ENCODE measurements around the gene OTOP3.

The OTOP3 gene

DNA sequence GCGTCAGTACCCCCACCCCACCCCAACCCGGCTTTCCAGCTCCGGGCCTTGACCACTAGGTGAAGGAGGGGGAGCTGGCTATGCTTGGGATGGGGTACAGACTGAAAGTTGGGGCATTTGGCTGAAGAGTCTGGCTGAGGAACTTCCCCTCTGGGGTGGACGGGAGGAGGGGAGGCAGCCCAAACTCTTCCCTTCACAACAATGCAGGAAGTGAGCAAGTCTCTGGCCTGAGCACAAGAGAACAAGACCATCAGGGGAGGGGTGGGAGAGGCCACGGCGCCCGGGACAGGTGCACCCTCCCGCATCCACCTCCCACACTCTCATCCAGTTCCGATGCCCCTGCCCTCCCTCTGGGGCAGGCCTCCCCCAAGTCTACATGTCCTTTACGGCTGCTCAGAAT lies 18.3 kb upstream of the OTOP3 start:
- no peak for DNase-seq (ENCODE audit: low read depth)

DNA sequence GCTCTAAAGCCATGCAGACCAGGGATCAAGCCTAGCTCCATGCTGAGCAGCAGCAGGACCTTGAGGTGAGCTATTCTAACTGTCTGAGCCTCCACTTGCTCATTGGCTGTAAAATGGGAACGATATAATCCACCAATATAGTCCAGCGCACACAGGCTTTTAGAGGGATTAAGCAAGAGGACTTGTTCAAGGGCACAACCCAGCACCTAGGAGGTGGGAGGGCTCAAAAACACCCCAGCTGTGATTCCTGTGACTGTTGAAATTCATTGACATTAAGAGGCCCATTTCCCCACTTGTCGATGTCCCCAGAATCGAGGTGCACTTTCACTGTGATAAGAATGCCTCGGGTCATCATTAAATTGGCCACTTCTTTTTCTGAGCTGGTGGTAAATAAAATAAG lies 16.8 kb upstream of the OTOP3 start:
- no peak for DNase-seq (ENCODE audit: low read depth)

DNA sequence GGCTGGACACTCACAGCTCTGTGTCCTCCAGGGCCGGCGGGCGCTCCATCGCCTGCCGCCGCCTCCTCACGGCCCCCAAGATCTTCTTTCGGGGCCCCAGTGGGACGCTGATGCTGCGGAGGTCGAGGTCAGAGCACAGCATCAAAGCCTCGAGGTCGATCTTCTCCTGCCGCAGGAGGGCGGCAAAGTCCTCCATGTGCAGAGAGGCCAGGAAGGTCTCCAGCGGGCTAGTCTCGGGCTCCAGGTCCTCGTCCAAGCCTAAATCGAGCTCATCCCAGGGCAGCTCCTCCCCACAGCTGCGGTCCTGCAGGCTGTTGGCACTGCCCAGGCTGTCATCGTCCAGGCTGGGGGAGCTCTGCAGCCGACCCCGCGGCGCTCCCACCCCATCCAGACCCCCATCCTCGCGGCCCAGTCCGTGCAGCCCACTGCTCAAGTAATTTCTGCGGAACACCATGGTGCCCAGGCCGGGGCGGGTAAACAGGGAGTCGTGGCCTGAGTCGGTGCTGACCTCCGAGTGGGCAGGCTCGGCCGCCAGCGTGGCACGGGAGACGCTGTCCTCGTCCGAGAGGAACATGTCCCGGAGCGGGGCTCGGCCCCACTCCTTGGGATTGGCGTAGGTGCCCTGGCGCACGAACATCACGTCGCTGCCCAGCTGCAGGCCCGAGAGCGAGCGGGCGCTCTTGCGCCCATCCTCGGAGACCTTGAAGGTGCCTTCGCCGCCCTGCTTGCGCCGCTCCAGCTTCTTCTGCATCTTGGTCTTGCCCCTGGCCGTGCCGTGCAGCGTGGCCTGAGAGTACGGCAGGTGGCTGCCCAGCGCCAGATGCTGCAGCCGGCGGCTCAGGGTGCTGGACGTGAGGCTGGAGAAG lies 16.0 kb upstream of the OTOP3 start:
- DNase-seq (ENCODE audit: low read depth) = no peak

GRCh38 chr17:74920306-74920620 lies 15.4 kb upstream of the OTOP3 start:
- no peak for DNase-seq (ENCODE audit: low read depth)

GRCh38 chr17:74920642-74921025 lies 15.1 kb upstream of the OTOP3 start:
- DNase-seq (ENCODE audit: low read depth) = no peak

GRCh38 chr17:74921026-74921681 lies 14.5 kb upstream of the OTOP3 start:
- DNase-seq (ENCODE audit: low read depth) = no peak

DNA sequence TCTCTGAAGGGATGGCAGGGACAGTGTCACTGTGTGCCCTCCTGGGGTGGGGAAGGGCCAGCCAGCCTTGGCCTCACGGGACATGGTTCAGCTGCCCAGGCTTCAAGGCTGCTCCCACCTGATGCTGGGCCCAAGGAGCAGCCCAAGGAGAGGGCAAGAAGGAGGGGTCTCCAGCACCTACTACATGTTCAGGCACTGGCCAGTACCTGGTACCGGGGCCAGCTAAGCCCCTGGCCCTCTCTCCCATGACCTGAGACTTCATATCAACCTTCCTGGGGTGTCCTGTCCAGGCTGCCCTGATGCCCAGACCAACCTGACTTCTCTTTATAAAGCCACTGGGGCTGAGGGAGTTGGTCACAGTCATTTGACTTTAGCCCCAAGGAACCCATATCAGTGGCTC lies 13.9 kb upstream of the OTOP3 start:
- no peak for DNase-seq (ENCODE audit: low read depth)

- no peak for DNase-seq (ENCODE audit: low read depth)
These were observed 13.5 kb upstream of the OTOP3 start for GRCh38 chr17:74922172-74922571.

DNA sequence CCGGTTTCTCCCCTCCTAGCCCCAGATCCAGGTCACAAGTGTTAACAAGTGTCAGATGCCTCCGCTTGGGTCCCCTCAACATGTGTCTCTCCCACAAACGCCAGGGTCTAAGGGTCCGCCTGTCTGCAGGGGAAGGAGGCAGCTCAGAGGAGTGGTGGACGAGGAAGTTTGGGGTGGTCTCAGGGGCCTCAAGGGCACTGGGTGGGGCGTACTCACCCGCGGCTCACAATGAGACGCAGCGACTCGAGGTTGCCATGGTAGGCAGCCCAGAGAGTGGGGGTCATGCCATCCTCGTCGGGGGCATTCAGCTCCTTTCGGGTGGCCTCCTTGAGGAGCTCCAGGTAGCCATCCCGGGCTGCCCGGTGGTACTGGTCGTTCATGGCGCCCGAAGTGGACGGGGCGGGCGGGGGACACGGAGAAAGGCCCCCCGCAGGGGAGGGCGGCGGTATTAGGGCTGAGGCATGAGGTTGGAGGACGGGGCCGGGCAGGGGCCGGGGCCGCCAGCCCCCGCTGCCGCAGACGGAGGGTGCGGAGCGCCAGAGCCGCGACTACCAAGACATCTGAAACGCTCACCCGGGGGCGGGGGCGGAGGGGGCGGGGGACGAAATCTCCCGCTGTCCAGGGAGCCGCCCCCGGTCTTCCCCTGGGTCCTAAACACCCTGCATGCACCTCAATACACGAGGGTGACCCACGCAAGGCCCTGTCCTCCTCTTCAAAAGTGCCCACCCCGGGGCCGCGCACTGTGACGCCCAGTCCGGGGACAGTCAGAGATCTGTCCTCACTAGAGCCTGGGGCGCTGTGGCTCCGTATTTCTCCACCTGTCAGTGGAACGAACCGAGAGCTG lies 12.8 kb upstream of the OTOP3 start, which contains the start of gene USH1G:
Gene USH1G, minus strand, starts transcription at position 562 of the 844 bp plus-strand sequence. Its CDS starts 182 bp downstream, at position 380.
- no peak for DNase-seq (ENCODE audit: low read depth)

DNA sequence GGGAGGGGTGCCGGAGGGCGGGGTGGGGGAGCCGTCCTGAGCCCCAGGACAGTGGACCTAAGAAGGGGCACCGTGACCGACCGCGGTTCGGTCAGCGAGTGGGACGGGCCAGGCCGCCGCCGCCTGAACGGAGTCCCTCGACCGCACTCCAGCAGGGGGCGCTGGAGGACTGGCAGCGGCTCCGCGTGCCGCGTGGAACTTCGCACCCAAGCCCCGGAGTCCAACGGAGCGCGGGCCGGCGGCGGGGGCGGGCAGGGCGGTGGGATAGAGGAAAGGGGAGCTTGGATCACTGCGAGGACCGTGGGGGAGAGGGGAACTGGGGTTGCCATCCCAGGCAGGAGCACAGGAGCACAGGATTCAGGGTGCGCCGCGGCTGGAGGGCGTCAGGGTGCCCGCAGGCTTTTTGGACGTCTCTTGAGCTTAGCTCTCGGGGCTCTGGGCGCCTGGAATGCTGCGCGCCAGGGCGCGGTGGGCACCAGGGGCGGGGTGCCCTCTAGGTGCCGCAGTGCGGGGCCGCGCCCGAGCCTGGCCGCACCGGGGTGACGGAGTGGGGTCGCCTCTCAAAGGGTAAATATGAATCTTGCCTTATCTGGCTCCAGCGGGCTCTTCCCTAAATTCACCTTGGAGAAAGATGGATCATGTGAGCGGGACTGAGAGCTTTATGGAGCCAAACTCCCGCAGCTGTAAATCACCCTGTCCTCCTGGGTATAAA lies 12.0 kb upstream of the OTOP3 start:
- no peak for DNase-seq (ENCODE audit: low read depth)

GRCh38 chr17:74924250-74924948 lies 11.3 kb upstream of the OTOP3 start, which contains the start of gene OTOP2:
Gene OTOP2, plus strand, starts transcription at chr17:74924273. Its CDS starts 360 bp downstream, at chr17:74924633.
- no peak for DNase-seq (ENCODE audit: low read depth)

DNA sequence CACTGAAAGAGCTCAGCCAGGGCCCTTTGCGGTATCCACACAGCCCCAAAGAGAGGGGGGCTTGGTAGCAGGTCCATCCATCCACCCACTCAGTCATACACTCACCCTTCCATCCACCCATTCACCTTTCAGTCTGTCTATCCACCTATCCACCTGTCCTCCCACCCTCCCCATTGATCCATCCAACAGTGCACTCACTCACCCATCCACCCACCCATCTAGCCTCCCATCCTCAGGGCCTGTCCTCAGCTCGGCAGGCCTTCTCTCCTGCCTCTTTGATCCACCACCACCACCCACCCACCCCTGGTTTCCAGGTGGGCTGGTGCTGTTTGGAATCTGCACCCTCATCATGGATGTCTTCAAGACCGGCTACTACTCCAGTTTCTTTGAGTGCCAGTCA lies 10.5 kb upstream of the OTOP3 start:
- DNase-seq (ENCODE audit: low read depth) = no peak

DNA sequence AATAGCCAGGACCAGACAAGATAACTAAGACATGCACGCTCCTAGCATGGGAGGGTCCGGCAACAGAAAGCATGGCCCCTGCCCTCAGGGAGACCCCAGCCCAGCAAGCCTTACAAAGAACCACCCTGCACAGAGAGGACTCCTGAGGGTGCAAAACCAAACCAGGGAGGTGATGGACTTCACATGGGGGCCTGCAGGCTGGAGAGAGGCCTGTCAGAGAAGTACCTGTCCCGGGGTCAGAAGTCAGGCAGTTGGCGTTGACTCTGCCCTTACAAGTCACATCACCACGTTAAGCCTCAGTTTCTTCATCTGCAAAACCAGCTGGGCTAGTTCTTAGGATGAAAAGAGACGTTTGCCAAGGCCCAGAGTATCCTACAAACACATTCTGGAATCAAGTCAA lies 6.9 kb upstream of the OTOP3 start:
- DNase-seq (ENCODE audit: low read depth) = no peak

- no peak for DNase-seq (ENCODE audit: low read depth)
These were observed 5.1 kb upstream of the OTOP3 start for GRCh38 chr17:74930535-74931036.

DNA sequence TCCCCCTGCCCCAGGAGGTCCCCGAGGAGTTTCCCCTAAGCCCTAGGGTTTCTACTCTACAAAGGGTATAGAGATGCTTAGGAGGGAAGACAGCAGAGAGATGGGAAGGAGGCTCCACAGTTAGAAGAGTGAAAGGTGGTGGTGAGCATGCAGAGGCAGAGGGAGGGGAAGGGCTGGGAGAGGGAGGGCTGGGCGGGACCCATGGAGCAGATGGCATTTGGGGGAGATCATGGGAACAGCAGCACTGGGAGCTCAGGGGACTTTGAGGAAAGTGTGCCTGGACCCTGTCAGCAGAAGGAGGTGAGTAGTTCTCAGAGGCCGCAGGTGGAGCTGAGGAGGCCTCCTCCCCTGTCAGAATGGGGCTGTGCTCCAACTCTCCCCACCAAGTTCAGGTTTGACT lies 650 bp upstream of the OTOP3 start:
- DNase-seq (ENCODE audit: low read depth) = no peak

DNA sequence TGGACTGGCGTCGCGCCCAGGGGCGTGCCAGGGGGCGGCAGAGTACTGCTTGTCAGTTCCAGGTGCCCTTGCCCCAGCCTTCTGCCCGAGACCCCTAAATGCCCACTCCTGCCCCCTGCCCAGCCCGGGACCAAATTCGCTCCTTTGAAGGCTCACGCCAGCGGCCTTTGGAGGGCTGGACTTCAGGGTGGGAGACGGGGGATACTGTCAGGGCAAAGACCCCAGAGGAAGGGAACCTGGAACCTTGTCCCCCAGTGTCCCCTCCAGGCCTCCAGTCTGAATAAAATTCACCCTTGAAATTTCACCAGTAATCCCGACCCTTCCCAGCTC lies 737 bp downstream of the OTOP3 start:
- DNase-seq (ENCODE audit: low read depth) = no peak

- DNase-seq (ENCODE audit: low read depth) = no peak
These were observed 1.7 kb downstream of the OTOP3 start for GRCh38 chr17:74937064-74938051.

DNA sequence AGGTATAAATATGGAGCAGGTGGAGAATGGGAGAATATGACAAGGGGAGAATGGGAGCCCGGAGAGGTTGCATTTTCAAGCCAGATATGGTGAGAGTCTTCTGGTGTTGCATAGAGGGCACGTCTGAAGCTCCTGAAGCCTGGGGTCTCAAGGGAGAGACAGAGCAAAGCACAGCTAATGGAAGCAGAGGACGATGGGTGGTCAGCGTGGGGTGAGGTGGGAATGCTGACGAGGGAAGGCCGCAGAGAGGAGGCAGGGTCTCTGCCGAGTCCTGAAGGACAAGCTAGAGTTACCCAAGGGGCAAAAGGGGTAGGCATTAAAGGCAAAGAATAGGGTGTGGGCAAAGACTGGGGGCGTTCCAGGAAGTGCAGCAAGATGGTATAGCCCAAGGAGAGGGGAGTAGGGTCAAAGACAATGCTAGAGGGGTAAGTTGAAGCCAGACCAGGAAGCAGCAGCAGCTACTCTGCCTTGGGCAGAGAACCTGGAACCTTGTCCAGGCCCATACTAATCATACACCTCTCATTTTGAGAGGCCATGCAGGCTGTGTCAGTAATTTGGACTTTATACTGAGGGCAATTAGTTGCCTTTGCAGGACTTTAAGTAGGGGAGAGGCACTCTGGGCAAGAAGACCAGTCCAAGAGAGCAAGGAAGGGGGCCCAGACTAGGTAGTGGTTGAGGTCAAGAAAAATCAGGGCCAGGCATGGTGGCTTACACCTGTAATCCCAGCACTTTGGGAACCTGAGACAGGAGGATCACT lies 2.7 kb downstream of the OTOP3 start:
- DNase-seq (ENCODE audit: low read depth) = no peak

DNA sequence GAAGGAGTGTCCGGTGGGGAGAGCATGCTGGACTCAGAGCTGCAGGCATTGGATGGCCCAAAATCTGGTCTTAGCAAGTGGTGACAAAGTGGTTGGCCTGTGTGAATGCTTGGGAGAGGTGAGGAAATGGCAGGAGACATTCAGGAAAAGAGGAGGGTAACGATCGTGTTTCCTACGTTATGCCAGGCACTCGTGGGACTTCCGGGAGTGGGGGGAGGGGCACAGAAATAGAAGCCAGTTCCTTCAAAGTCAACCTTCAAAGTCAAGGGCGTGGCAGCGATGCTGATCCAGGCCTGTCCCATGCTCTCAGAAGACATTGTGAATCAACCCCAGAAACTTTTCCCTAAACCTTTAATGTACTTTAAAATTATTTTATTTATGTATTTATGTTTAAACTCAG lies 3.8 kb downstream of the OTOP3 start:
- DNase-seq (ENCODE audit: low read depth) = no peak
